Measurements from ENCODE around the gene THOC6.

DNA sequence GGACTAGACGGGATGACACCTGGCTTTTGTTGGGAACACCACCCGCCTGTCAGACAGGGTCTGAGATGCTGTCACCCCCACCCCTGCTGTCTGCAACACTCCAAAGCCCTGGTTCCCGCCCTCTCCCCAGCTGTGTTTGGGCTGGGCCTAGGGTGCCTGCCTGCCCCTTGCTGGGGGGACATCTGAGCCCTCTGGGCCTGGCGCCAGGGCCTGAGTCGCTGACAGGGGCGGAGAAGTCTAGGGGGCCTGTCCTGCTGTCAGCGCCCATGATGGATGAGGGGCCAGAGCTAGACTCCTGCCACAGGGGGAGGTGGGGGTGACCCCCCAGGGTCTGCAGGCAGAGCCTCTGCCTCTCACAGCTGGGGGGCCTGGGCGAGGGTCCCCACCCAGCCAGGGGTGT lies 36.0 kb upstream of the THOC6 start:
- TF ChIP-seq, protein P1, sequence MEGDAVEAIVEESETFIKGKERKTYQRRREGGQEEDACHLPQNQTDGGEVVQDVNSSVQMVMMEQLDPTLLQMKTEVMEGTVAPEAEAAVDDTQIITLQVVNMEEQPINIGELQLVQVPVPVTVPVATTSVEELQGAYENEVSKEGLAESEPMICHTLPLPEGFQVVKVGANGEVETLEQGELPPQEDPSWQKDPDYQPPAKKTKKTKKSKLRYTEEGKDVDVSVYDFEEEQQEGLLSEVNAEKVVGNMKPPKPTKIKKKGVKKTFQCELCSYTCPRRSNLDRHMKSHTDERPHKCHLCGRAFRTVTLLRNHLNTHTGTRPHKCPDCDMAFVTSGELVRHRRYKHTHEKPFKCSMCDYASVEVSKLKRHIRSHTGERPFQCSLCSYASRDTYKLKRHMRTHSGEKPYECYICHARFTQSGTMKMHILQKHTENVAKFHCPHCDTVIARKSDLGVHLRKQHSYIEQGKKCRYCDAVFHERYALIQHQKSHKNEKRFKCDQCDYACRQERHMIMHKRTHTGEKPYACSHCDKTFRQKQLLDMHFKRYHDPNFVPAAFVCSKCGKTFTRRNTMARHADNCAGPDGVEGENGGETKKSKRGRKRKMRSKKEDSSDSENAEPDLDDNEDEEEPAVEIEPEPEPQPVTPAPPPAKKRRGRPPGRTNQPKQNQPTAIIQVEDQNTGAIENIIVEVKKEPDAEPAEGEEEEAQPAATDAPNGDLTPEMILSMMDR (IDR thresholded peaks at IDR 0.05): no peak
- TF ChIP-seq POLR2A (IDR thresholded peaks at IDR 0.05) (no peak), POLR2AphosphoS5 (IDR thresholded peaks at IDR 0.05; ENCODE audit: insufficient read depth in 1 of 2, low read depth in 1 of 2) (no peak)
